PC-9 (cell line): ENCODE data around the gene WIPI1.

Experiments used
- EZH2 ChIP-seq: fragments of 200-600 bp; sonication (generic); IDR thresholded peaks from 2 replicates; pipeline ENCODE4 v1.8.0; 2017; ENCODE audit warnings: antibody characterized with exemption, low read depth
- TF ChIP-seq, protein P1 (sequence below): fragments of 200-600 bp; sonication (generic); conservative IDR thresholded peaks from 2 replicates; pipeline ENCODE4 v1.6.1; 2017; ENCODE audit warnings: mixed run types, antibody characterized with exemption, mild to moderate bottlenecking, moderate library complexity

DNA sequence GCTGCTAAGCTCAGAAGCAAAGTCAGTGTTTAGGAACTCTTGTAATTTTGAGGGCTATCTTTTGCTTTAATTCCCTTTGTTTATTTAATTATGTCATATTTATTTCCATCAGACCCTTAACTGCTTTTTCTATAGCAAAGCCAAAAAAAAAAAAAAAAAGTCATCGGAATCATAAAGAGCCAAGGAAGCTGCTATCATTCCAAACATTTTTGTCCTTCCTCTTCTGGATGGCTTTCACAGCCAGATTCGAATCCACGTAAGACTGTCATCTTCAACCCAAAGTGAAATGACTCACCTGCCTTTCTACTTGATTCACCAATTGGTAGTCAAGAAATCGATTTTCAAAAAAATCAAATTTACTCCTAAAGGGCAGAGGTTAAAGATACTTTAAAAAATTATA lies 38.4 kb downstream of the WIPI1 start:
- TF ChIP-seq, protein P1, sequence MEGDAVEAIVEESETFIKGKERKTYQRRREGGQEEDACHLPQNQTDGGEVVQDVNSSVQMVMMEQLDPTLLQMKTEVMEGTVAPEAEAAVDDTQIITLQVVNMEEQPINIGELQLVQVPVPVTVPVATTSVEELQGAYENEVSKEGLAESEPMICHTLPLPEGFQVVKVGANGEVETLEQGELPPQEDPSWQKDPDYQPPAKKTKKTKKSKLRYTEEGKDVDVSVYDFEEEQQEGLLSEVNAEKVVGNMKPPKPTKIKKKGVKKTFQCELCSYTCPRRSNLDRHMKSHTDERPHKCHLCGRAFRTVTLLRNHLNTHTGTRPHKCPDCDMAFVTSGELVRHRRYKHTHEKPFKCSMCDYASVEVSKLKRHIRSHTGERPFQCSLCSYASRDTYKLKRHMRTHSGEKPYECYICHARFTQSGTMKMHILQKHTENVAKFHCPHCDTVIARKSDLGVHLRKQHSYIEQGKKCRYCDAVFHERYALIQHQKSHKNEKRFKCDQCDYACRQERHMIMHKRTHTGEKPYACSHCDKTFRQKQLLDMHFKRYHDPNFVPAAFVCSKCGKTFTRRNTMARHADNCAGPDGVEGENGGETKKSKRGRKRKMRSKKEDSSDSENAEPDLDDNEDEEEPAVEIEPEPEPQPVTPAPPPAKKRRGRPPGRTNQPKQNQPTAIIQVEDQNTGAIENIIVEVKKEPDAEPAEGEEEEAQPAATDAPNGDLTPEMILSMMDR: no peak
- TF ChIP-seq EZH2: no peak
